Ascending aorta (tissue), 2 donors: Measurements from ENCODE around the gene VEPH1. TPM values are rescaled to one million over a fixed set of nuclear protein-coding genes. Genes with fewer than 3 reads are reported as not detected.

Experiments used
- DNase-seq, 2 donors: peaks; one replicate each; pipeline ENCODE4 v3.0.0-alpha.2; 2019; ENCODE audit warnings: low spot score in 2 of 2
- H3K27ac ChIP-seq, 2 donors: fragments of 200-600 bp; sonication (generic); one replicate each; pipeline ENCODE4 v1.5.1; 2016 to 2017; ENCODE audit warnings: mild to moderate bottlenecking in 1 of 2
- H3K27me3 ChIP-seq: fragments of 200-600 bp; sonication (generic); one replicate; pipeline ENCODE4 v1.5.1; 2017
- H3K36me3 ChIP-seq, 2 donors: fragments of 200-600 bp; sonication (generic); one replicate each; pipeline ENCODE4 v1.5.1; 2016
- H3K4me1 ChIP-seq, 2 donors: fragments of 200-600 bp; sonication (generic); one replicate each; pipeline ENCODE4 v1.5.1; 2016 to 2017; ENCODE audit warnings: mild to moderate bottlenecking in 1 of 2
- H3K4me3 ChIP-seq, 2 donors: fragments of 200-600 bp; sonication (generic); one replicate each; pipeline ENCODE4 v1.5.1; 2016 to 2017; ENCODE audit warnings: mild to moderate bottlenecking in 1 of 2
- H3K9me3 ChIP-seq, 2 donors: fragments of 200-600 bp; sonication (generic); one replicate each; pipeline ENCODE4 v1.5.1; 2016
- intact Hi-C: fragments of 100-400 bp; cut with DNase I; formaldehyde crosslinking; loops from one replicate; pipeline ENCODE4 v1.15.1; 2023
- total RNA-seq: library from RNA; depleted of rRNA; stranded (reverse); fragments of >200 nt; gene quantifications from one replicate; pipeline ENCODE4 v1.1.0, GENCODE V29; 2016
- TF ChIP-seq, protein P1 (sequence below), 3 experiments: fragments of 200-600 bp in 2 of 3; fragments of 450-650 bp in 1 of 3; sonication (generic) in 2 of 3; IDR thresholded peaks; one replicate each; pipeline ENCODE4 v1.5.1; 2016 to 2019; ENCODE audit warnings: antibody characterized with exemption in 3 of 3, mild to moderate bottlenecking in 1 of 3, moderate library complexity in 1 of 3

VEPH1 gene
- total RNA-seq, 1 donor from 2014 or later = 2.2 TPM

GRCh38 chr3:157376603-157377300 is 126.5 kb downstream of the VEPH1 start:
- Histone ChIP-seq H3K36me3 (no peaks in the 10 kb centered on the region), H3K4me1 (no peaks in the 10 kb centered on the region), H3K9me3 (no peaks in the 10 kb centered on the region), H3K27me3 (no peaks in the 10 kb centered on the region), H3K27ac (no peak overlapping the region), H3K4me3 (no peak overlapping the region)
- TF ChIP-seq, protein P1, sequence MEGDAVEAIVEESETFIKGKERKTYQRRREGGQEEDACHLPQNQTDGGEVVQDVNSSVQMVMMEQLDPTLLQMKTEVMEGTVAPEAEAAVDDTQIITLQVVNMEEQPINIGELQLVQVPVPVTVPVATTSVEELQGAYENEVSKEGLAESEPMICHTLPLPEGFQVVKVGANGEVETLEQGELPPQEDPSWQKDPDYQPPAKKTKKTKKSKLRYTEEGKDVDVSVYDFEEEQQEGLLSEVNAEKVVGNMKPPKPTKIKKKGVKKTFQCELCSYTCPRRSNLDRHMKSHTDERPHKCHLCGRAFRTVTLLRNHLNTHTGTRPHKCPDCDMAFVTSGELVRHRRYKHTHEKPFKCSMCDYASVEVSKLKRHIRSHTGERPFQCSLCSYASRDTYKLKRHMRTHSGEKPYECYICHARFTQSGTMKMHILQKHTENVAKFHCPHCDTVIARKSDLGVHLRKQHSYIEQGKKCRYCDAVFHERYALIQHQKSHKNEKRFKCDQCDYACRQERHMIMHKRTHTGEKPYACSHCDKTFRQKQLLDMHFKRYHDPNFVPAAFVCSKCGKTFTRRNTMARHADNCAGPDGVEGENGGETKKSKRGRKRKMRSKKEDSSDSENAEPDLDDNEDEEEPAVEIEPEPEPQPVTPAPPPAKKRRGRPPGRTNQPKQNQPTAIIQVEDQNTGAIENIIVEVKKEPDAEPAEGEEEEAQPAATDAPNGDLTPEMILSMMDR (IDR thresholded peaks at IDR 0.05) = no peak
- intact Hi-C loops = no loop called here
- no peak for DNase-seq

GRCh38 chr3:157375342-157375986 is 127.8 kb downstream of the VEPH1 start:
- no peaks in the 10 kb centered on the region for H3K9me3 ChIP-seq
- intact Hi-C loops = no loop called here

DNA sequence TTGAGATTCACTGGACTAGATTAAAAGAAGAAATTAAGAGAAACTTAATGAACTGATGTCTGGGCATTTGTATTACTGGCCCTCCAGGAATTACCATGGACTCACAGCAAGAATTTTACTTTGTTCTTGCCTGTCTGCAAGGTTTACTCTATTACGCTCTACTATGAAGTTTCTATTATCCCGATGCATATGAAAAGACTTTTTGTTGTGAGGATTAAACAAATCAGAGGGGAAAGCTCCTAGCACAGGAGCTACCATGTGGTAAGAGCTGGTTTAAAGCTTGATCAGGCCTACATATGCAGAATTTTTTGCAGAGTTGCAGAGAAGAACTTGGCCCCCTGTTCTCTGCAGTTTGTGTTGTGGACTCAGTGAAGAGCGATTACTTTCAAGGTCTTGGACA is 128.3 kb downstream of the VEPH1 start:
- H3K9me3 ChIP-seq = no peaks in the 10 kb centered on the region
- H3K4me3 ChIP-seq = no peak overlapping the region
- H3K27ac ChIP-seq = no peak overlapping the region
- DNase-seq = no peak
- TF ChIP-seq, protein P1 (IDR thresholded peaks at IDR 0.05) = no peak
- intact Hi-C loops = no loop called here
- peaks cover 0 to under 1% of the 10 kb centered on the region in 2 donors for H3K4me1 ChIP-seq
- H3K36me3 ChIP-seq = no peaks in the 10 kb centered on the region
- no peaks in the 10 kb centered on the region for H3K27me3 ChIP-seq

More at GRCh38 chr3:157375342-157375986, 127.8 kb downstream of the VEPH1 start:
- no peak overlapping the region for H3K4me3 ChIP-seq
- no peaks in the 10 kb centered on the region for H3K4me1 ChIP-seq
- H3K27ac ChIP-seq = no peak overlapping the region
- no peaks in the 10 kb centered on the region for H3K36me3 ChIP-seq
- no peak for DNase-seq
- H3K27me3 ChIP-seq = no peaks in the 10 kb centered on the region
- TF ChIP-seq, protein P1 (IDR thresholded peaks at IDR 0.05) = no peak

DNA sequence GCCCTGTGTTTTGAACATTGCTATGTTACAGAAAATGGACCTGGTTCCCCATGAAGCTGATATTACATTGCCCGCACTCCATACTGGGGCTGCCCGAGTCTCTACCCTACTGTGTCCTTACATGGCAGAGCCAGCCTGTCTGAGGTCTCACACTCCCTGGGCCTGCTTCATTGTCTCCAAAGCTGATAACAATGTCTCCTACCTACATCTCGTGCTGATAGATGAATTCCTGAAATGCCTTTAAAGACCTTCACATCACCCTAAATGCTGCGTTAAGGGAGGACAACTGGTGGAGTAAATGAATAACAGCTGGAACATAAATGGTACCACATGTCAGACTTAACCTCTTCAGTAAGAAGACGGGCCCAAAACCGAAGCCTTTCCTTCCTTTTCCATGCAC is 129.4 kb downstream of the VEPH1 start:
- TF ChIP-seq, protein P1 (IDR thresholded peaks at IDR 0.05) = no peak
- Histone ChIP-seq H3K9me3 (no peaks in the 10 kb centered on the region), H3K4me3 (no peak overlapping the region), H3K4me1 (peaks cover 0 to 3% of the 10 kb centered on the region in 2 donors), H3K27me3 (no peaks in the 10 kb centered on the region), H3K27ac (no peak overlapping the region), H3K36me3 (no peaks in the 10 kb centered on the region)
- intact Hi-C loops = no loop called here
- no peak for DNase-seq

GRCh38 chr3:157370867-157371266 is 132.3 kb downstream of the VEPH1 start:
- Histone ChIP-seq H3K9me3 (no peaks in the 10 kb centered on the region), H3K27ac (no peak overlapping the region), H3K36me3 (no peaks in the 10 kb centered on the region), H3K27me3 (no peaks in the 10 kb centered on the region), H3K4me3 (no peak overlapping the region), H3K4me1 (peaks cover 0 to 3% of the 10 kb centered on the region in 2 donors)
- TF ChIP-seq, protein P1 (IDR thresholded peaks at IDR 0.05) = no peak
- no peak for DNase-seq
- intact Hi-C loops = no loop called here
